K562 (cell line): ENCODE measurements around the gene ZNF575. TPM values are rescaled to one million over a fixed set of nuclear protein-coding genes. Genes with fewer than 3 reads are reported as not detected.

ENCODE experiments used
- ATAC-seq: fragments of 200-7000 bp; cut with Tn5 transposase; 3 replicates; pipeline ENCODE4 v1.9.1; 2020; ENCODE audit warnings: moderate library complexity
- BruUV-seq: library from RNA; stranded (reverse); fragments of 400-500 nt; replicated peaks from 2 replicates; lab custom pipeline; 2021; lab: Mats Ljungman, UMichigan
- CTCF ChIA-PET: fragments of 300-600 bp; formaldehyde crosslinking; extraction: SDS; loops from one replicate; lab custom pipeline; 2021; ENCODE audit warnings: low intra/inter-chr PET ratio; lab: Yijun Ruan, JAX
- POLR2A ChIA-PET: fragments of 300-600, 350-650 bp; sonication (Branson Sonifier 250); formaldehyde crosslinking; extraction: SDS; loops from one replicate; lab custom pipeline; 2021; ENCODE audit warnings: antibody characterized with exemption, inconsistent platforms; lab: Yijun Ruan, JAX
- DNase-seq, 4 experiments: peaks; one replicate each; pipeline versions ENCODE4 v3.0.0 to v3.0.0-alpha.2; 2011 to 2018; ENCODE audit warnings: low spot score in 3 of 4, mixed read lengths in 3 of 4; ENCODE audit errors: extremely low read depth in 1 of 4
- FAIRE-seq: peaks from 2 replicates; lab custom pipeline; 2011; peaks lifted over from hg19 to GRCh38; lab: Jason Lieb, UNC
- H2AFZ ChIP-seq: 2 replicates; pipeline ENCODE4 v1.6.0; 2011; ENCODE audit warnings: low read depth, low read length, control low read depth, inconsistent platforms
- H3K27ac ChIP-seq: fragments of 200-600 bp; 3 replicates; pipeline ENCODE4 v1.8.0; 2011; ENCODE audit warnings: low read depth, mild to moderate bottlenecking, control low read depth, inconsistent platforms, low read length, moderate library complexity, mixed read lengths; ENCODE audit errors: extremely low read depth
- H3K27me3 ChIP-seq, 2 experiments: fragments of 300-600 bp in 1 of 2; 2 replicates in 1 of 2; 3 replicates in 1 of 2; pipeline versions ENCODE4 v1.6.0 to v1.8.0; 2011; ENCODE audit warnings: inconsistent platforms in 2 of 2, low read length in 2 of 2, mild to moderate bottlenecking in 1 of 2, mixed read lengths in 1 of 2, moderate library complexity in 1 of 2; ENCODE audit not compliant: control insufficient read depth in 2 of 2, insufficient read depth in 2 of 2
- H3K36me3 ChIP-seq: fragments of 300-600 bp; 3 replicates; pipeline ENCODE4 v1.8.0; 2011; ENCODE audit warnings: mild to moderate bottlenecking, low read length, inconsistent platforms; ENCODE audit not compliant: control insufficient read depth, insufficient read depth
- H3K4me1 ChIP-seq, 2 experiments: fragments of 200-600 bp in 1 of 2; replicated peaks in 1 of 2; 2 replicates in 1 of 2; 3 replicates in 1 of 2; pipeline versions ENCODE4 v1.5.1 to v1.8.0; 2011; ENCODE audit warnings: inconsistent platforms in 2 of 2, low read length in 2 of 2, mild to moderate bottlenecking in 1 of 2, mixed read lengths in 1 of 2, moderate library complexity in 1 of 2; ENCODE audit not compliant: control insufficient read depth in 2 of 2, insufficient read depth in 2 of 2
- H3K4me2 ChIP-seq: 2 replicates; pipeline ENCODE4 v1.6.1; 2011; ENCODE audit warnings: low read length, control low read depth, inconsistent platforms, mixed read lengths; ENCODE audit not compliant: insufficient read depth
- H3K4me3 ChIP-seq: fragments of 200-600 bp; sonication (generic), shearing (Covaris generic); 2 replicates; pipeline ENCODE4 v1.5.1; 2016; ENCODE audit warnings: control low read depth, inconsistent platforms
- H3K79me2 ChIP-seq: fragments of 200-600 bp; 3 replicates; pipeline ENCODE4 v1.8.0; 2011; ENCODE audit warnings: low read length, inconsistent platforms; ENCODE audit not compliant: control insufficient read depth, insufficient read depth
- H3K9ac ChIP-seq, 2 experiments: 2 replicates each; pipeline versions ENCODE4 v1.6.0 to v1.6.1; 2011; ENCODE audit warnings: low read depth in 2 of 2, low read length in 2 of 2, control low read depth in 1 of 2, inconsistent platforms in 1 of 2, mild to moderate bottlenecking in 1 of 2, mixed read lengths in 1 of 2; ENCODE audit not compliant: insufficient read depth in 1 of 2
- H3K9me1 ChIP-seq: one replicate; pipeline ENCODE4 v1.6.0; 2011; ENCODE audit warnings: inconsistent platforms, mild to moderate bottlenecking, low read length, moderate library complexity; ENCODE audit not compliant: control insufficient read depth, insufficient read depth
- H3K9me3 ChIP-seq: replicated peaks from 2 replicates; pipeline ENCODE4 v1.5.1; 2011; ENCODE audit warnings: low read depth, low read length, inconsistent platforms; ENCODE audit not compliant: control insufficient read depth, insufficient read depth
- H4K20me1 ChIP-seq: replicated peaks from 2 replicates; pipeline ENCODE4 v1.6.1; 2011; ENCODE audit warnings: low read length, inconsistent platforms, mixed read lengths; ENCODE audit not compliant: control insufficient read depth, insufficient read depth
- E2F8 ChIP-seq: fragments of 450-650 bp; IDR thresholded peaks from 2 replicates; pipeline ENCODE4 v1.7.1; 2018; ENCODE audit warnings: mild to moderate bottlenecking, low read depth; ENCODE audit not compliant: partially characterized antibody
- FIP1L1 ChIP-seq: fragments of 200-400 bp; formaldehyde crosslinking; IDR thresholded peaks from 2 replicates; pipeline ENCODE4 v1.6.1; 2018; ENCODE audit warnings: mild to moderate bottlenecking, low read depth, low read length; ENCODE audit not compliant: poor library complexity, severe bottlenecking
- GMEB1 ChIP-seq: fragments of 250-450 bp; sonication (Bioruptor Pico); IDR thresholded peaks from 2 replicates; pipeline ENCODE4 v1.4.0; 2020; ENCODE audit warnings: mild to moderate bottlenecking
- MEF2D ChIP-seq: conservative IDR thresholded peaks from 2 replicates; pipeline ENCODE4 v1.6.1; 2016; ENCODE audit warnings: low read depth, missing genetic modification characterization, missing compliant biosample characterization
- NFE2L1 ChIP-seq: fragments of 450-650 bp; IDR thresholded peaks from 2 replicates; pipeline ENCODE4 v1.6.1; 2016; ENCODE audit warnings: missing genetic modification characterization, low read depth, mild to moderate bottlenecking, missing compliant biosample characterization, moderate library complexity, borderline replicate concordance
- SLC30A9 ChIP-seq: fragments of 250-450 bp; sonication (Bioruptor Pico); IDR thresholded peaks from 2 replicates; pipeline ENCODE4 v1.8.0; 2022; ENCODE audit warnings: mild to moderate bottlenecking, moderate library complexity
- TBL1XR1 ChIP-seq, 2 experiments: IDR thresholded peaks; 2 replicates each; pipeline ENCODE4 v1.6.1; 2012; ENCODE audit warnings: improper control_type of control experiment in 2 of 2, low read length in 2 of 2, mild to moderate bottlenecking in 1 of 2
- TFAM ChIP-seq: fragments of 250-450 bp; sonication (Bioruptor Pico); conservative IDR thresholded peaks from 2 replicates; pipeline ENCODE4 v1.5.0; 2021; ENCODE audit warnings: mild to moderate bottlenecking, moderate library complexity
- YY1 ChIP-seq, 3 experiments: IDR thresholded peaks; 2 replicates each; pipeline ENCODE4 v1.6.1; 2011; ENCODE audit warnings: low read length in 2 of 3, mild to moderate bottlenecking in 2 of 3, moderate library complexity in 2 of 3, borderline replicate concordance in 1 of 3, control low read depth in 1 of 3, low read depth in 1 of 3; ENCODE audit not compliant: insufficient read depth in 3 of 3, insufficient replicate concordance in 2 of 3, control insufficient read depth in 1 of 3, insufficient read length in 1 of 3; ENCODE audit errors: extremely low read depth in 1 of 3
- ZBTB1 ChIP-seq: sonication (generic); formaldehyde crosslinking; IDR thresholded peaks from 2 replicates; pipeline ENCODE4 v1.8.1; 2023; ENCODE audit warnings: missing genetic modification reagents, low read depth, mild to moderate bottlenecking, borderline replicate concordance
- ZNF311 ChIP-seq: fragments of 250-450 bp; sonication (Bioruptor Pico); IDR thresholded peaks from 2 replicates; pipeline ENCODE4 v1.4.0; 2020; ENCODE audit warnings: mild to moderate bottlenecking, moderate library complexity
- WGBS: fragments of 100-300 bp; shearing (Covaris generic); methylation state at CpG from one replicate; pipeline ENCODE4 v1.1.6; 2016; ENCODE audit warnings: low coverage, mixed read lengths; ENCODE audit not compliant: insufficient coverage; ENCODE audit errors: missing lambda C conversion rate; 5-methylcytosine and 5-hydroxymethylcytosine counted together
- in situ Hi-C: fragments of 300-500 bp; cut with MboI; formaldehyde crosslinking; loops from 4 replicates; pipeline ENCODE4 v1.15.0; 2018; ENCODE audit warnings: inconsistent platforms, mixed read lengths
- intact Hi-C: fragments of 100-400 bp; cut with micrococcal nuclease; formaldehyde crosslinking; loops from 2 replicates; pipeline ENCODE4 v1.14.2; 2022
- polyA plus RNA-seq, 8 experiments: library from polyadenylated mRNA; depleted of rRNA in 4 of 8; stranded (reverse) in 5 of 8; unstranded in 3 of 8; fragments of >200 nt; fragmentation: Nextera tagmentation in 2 of 8; fragmentation: Illumina TruSeq in 1 of 8; extraction: Ambion mirVana in 2 of 8; extraction: Trizol in 1 of 8; gene quantifications; 2 replicates each; pipeline versions ENCODE4 v1.2.1 to v1.2.3, GENCODE V29; 2011 to 2014; ENCODE audit warnings: inconsistent platforms in 1 of 8, missing spikeins in 1 of 8
- total RNA-seq, 7 experiments: library from RNA; depleted of rRNA in 6 of 7; stranded (reverse); fragments of >200 nt in 6 of 7; fragmentation: Illumina TruSeq in 2 of 7; extraction: Trizol in 2 of 7; gene quantifications; 2 replicates each; pipeline versions ENCODE4 v1.2.1 to v1.2.3, GENCODE V29; 2011 to 2021; ENCODE audit warnings: low replicate concordance in 1 of 7
- TF ChIP-seq, protein P1 (sequence below): fragments of 150-350 bp; IDR thresholded peaks from 2 replicates; pipeline ENCODE4 v1.6.1; 2014; ENCODE audit warnings: low read depth, mild to moderate bottlenecking, low read length, borderline replicate concordance

The ZNF575 gene
- total and polyA plus RNA-seq, 9 of the 15 experiments (the other 6 are each of a cell fraction or from before 2014, with no cell fraction given) = 0.20 to 0.98 (median 0.32) TPM; not detected in 6

- Histone ChIP-seq H3K4me3 (no peak overlapping the region), H3K9ac (no peak overlapping the region), H3K9me1 (no peaks in the 10 kb centered on the region), H3K9me3 (peaks cover 1% of the 10 kb centered on the region; the same call in 1 of the 2 replicates), H2AFZ (no peak overlapping the region), H4K20me1 (no peaks in the 10 kb centered on the region), H3K27me3 (no peaks in the 10 kb centered on the region), H3K36me3 (peaks cover 51% of the 10 kb centered on the region; the same call in 2 of the 3 replicates), H3K4me1 (no peaks in the 10 kb centered on the region; a peak in 1 of 5 replicates), H3K79me2 (no peaks in the 10 kb centered on the region), H3K4me2 (no peak overlapping the region), H3K27ac (no peak overlapping the region)
- ChIA-PET POLR2A (no interaction called here), CTCF (interaction anchor here (0.7 kb wide), 1 partner anchor 297 kb away, joined by 3 read pairs; no protein-coding TSS in a partner anchor)
- ATAC-seq (no peak), DNase-seq (no peak), FAIRE-seq (no peak)
- in situ Hi-C loops = no loop called here
- BruUV-seq = no TSS peak
- TF ChIP-seq SLC30A9 (no peak), ZBTB1 (CRISPR knock-in tag) (no peak), GMEB1 (no peak), NFE2L1 (tag) (no peak), MEF2D (no peak), E2F8 (no peak), YY1 (IDR thresholded peaks at IDR 0.05; ENCODE audit: borderline replicate concordance in 1 of 3, control insufficient read depth in 1 of 3, extremely low read depth in 1 of 3, insufficient read depth in 3 of 3, insufficient read length in 1 of 3, insufficient replicate concordance in 2 of 3, low read depth in 1 of 3, low read length in 2 of 3) (no peak), TBL1XR1 (IDR thresholded peaks at IDR 0.05; ENCODE audit: low read length in 2 of 2) (no peak), ZNF311 (CRISPR knock-in tag) (no peak), TFAM (CRISPR knock-in tag) (no peak), FIP1L1 (no peak)
- TF ChIP-seq, protein P1, sequence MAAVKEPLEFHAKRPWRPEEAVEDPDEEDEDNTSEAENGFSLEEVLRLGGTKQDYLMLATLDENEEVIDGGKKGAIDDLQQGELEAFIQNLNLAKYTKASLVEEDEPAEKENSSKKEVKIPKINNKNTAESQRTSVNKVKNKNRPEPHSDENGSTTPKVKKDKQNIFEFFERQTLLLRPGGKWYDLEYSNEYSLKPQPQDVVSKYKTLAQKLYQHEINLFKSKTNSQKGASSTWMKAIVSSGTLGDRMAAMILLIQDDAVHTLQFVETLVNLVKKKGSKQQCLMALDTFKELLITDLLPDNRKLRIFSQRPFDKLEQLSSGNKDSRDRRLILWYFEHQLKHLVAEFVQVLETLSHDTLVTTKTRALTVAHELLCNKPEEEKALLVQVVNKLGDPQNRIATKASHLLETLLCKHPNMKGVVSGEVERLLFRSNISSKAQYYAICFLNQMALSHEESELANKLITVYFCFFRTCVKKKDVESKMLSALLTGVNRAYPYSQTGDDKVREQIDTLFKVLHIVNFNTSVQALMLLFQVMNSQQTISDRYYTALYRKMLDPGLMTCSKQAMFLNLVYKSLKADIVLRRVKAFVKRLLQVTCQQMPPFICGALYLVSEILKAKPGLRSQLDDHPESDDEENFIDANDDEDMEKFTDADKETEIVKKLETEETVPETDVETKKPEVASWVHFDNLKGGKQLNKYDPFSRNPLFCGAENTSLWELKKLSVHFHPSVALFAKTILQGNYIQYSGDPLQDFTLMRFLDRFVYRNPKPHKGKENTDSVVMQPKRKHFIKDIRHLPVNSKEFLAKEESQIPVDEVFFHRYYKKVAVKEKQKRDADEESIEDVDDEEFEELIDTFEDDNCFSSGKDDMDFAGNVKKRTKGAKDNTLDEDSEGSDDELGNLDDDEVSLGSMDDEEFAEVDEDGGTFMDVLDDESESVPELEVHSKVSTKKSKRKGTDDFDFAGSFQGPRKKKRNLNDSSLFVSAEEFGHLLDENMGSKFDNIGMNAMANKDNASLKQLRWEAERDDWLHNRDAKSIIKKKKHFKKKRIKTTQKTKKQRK = no peak
- 91% methylated on average over 7 of the region's 9 CpGs for WGBS
- intact Hi-C loops = no loop called here
Observed at GRCh38 chr19:43544077-43544476, 11.1 kb downstream of the ZNF575 start.
